Esophagus squamous epithelium (tissue), 4 donors: ENCODE measurements around the gene CPNE5.

ENCODE experiments used
- POLR2A ChIP-seq, 4 donors: fragments of 450-650 bp; IDR thresholded peaks; one replicate each; pipeline ENCODE4 v1.6.1; 2017; ENCODE audit warnings: antibody characterized with exemption in 4 of 4, mild to moderate bottlenecking in 4 of 4, moderate library complexity in 3 of 4
- TF ChIP-seq, protein P1 (sequence below), 6 experiments: fragments of 450-650 bp in 4 of 6; fragments of 200-600 bp in 2 of 6; sonication (generic) in 2 of 6; IDR thresholded peaks; one replicate each; pipeline ENCODE4 v1.5.1; 2016 to 2019; ENCODE audit warnings: antibody characterized with exemption in 6 of 6, mild to moderate bottlenecking in 4 of 6, moderate library complexity in 4 of 6

- no peak for TF ChIP-seq POLR2A (IDR thresholded peaks at IDR 0.05)
- TF ChIP-seq, protein P1, sequence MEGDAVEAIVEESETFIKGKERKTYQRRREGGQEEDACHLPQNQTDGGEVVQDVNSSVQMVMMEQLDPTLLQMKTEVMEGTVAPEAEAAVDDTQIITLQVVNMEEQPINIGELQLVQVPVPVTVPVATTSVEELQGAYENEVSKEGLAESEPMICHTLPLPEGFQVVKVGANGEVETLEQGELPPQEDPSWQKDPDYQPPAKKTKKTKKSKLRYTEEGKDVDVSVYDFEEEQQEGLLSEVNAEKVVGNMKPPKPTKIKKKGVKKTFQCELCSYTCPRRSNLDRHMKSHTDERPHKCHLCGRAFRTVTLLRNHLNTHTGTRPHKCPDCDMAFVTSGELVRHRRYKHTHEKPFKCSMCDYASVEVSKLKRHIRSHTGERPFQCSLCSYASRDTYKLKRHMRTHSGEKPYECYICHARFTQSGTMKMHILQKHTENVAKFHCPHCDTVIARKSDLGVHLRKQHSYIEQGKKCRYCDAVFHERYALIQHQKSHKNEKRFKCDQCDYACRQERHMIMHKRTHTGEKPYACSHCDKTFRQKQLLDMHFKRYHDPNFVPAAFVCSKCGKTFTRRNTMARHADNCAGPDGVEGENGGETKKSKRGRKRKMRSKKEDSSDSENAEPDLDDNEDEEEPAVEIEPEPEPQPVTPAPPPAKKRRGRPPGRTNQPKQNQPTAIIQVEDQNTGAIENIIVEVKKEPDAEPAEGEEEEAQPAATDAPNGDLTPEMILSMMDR (IDR thresholded peaks at IDR 0.05), result no peak
Observed at GRCh38 chr6:36826520-36827227, 12.6 kb downstream of the CPNE5 start.
